HepG2 (cell line): ENCODE results near the gene C2orf76. TPM values are rescaled to one million over a fixed set of nuclear protein-coding genes. Genes with fewer than 3 reads are reported as not detected.

Experiments used
- CBFB ChIP-seq: sonication (generic); formaldehyde crosslinking; IDR thresholded peaks from 2 replicates; pipeline ENCODE4 v1.4.0; 2020; ENCODE audit warnings: missing genetic modification reagents
- CC2D1A ChIP-seq: sonication (generic); formaldehyde crosslinking; IDR thresholded peaks from 2 replicates; pipeline ENCODE4 v1.8.1; 2023; ENCODE audit warnings: mild to moderate bottlenecking, missing genetic modification reagents
- JUN ChIP-seq: sonication (generic); formaldehyde crosslinking; IDR thresholded peaks from 2 replicates; pipeline ENCODE4 v1.4.0; 2020; ENCODE audit warnings: mild to moderate bottlenecking, missing genetic modification reagents
- KDM5A ChIP-seq: fragments of 200-600 bp; sonication (generic); IDR thresholded peaks from 2 replicates; pipeline ENCODE4 v1.7.0; 2018; ENCODE audit warnings: antibody characterized with exemption, mild to moderate bottlenecking, low read length, borderline replicate concordance
- LBX2 ChIP-seq: sonication (generic); formaldehyde crosslinking; IDR thresholded peaks from 2 replicates; pipeline ENCODE4 v1.5.0; 2020; ENCODE audit warnings: missing genetic modification reagents, mild to moderate bottlenecking, borderline replicate concordance
- NCOA1 ChIP-seq: sonication (generic); formaldehyde crosslinking; IDR thresholded peaks from 2 replicates; pipeline ENCODE4 v1.9.0; 2021; ENCODE audit warnings: missing genetic modification reagents
- NFE2L1 ChIP-seq: sonication (generic); formaldehyde crosslinking; IDR thresholded peaks from 2 replicates; pipeline ENCODE4 v1.4.0; 2020; ENCODE audit warnings: missing genetic modification reagents, mild to moderate bottlenecking, borderline replicate concordance
- NKX3-1 ChIP-seq: sonication (generic); formaldehyde crosslinking; IDR thresholded peaks from 2 replicates; pipeline ENCODE4 v1.5.0; 2020; ENCODE audit warnings: missing genetic modification reagents
- PAWR ChIP-seq: sonication (generic); formaldehyde crosslinking; IDR thresholded peaks from 2 replicates; pipeline ENCODE4 v1.4.0; 2020; ENCODE audit warnings: missing genetic modification reagents, mild to moderate bottlenecking, borderline replicate concordance
- SMAD1 ChIP-seq: sonication (generic); formaldehyde crosslinking; IDR thresholded peaks from 2 replicates; pipeline ENCODE4 v1.4.0; 2020; ENCODE audit warnings: missing genetic modification reagents, low read depth, mild to moderate bottlenecking, borderline replicate concordance
- STAG1 ChIP-seq: sonication (generic); formaldehyde crosslinking; IDR thresholded peaks from 2 replicates; pipeline ENCODE4 v1.4.0; 2020; ENCODE audit warnings: missing genetic modification reagents
- ZFP82 ChIP-seq: sonication (generic); formaldehyde crosslinking; IDR thresholded peaks from 2 replicates; pipeline ENCODE4 v1.5.1; 2020; ENCODE audit warnings: mild to moderate bottlenecking, missing genetic modification reagents, borderline replicate concordance
- ZNF350 ChIP-seq: sonication (generic); formaldehyde crosslinking; IDR thresholded peaks from 2 replicates; pipeline ENCODE4 v1.4.0; 2020; ENCODE audit warnings: mild to moderate bottlenecking, low read depth, missing genetic modification reagents, borderline replicate concordance
- ZNF777 ChIP-seq: sonication (generic); formaldehyde crosslinking; IDR thresholded peaks from 2 replicates; pipeline ENCODE4 v1.4.0; 2020; ENCODE audit warnings: missing genetic modification reagents
- polyA plus RNA-seq, 8 experiments: library from polyadenylated mRNA; depleted of rRNA in 3 of 8; stranded (reverse) in 7 of 8; unstranded in 1 of 8; fragments of >200 nt; fragmentation: Illumina TruSeq in 4 of 8; extraction: Trizol in 4 of 8; gene quantifications; 2 replicates each; pipeline versions ENCODE4 v1.2.1 to v1.2.3, GENCODE V29; 2011 to 2016; ENCODE audit warnings: low read depth in 4 of 8, missing spikeins in 1 of 8, mixed read lengths in 1 of 8; ENCODE audit not compliant: insufficient read depth in 1 of 8
- total RNA-seq, 5 experiments: library from RNA; depleted of rRNA; stranded (reverse); fragments of >200 nt; fragmentation: Illumina TruSeq; extraction: Trizol; gene quantifications; 2 replicates each; pipeline ENCODE4 v1.2.3, GENCODE V29; 2016; ENCODE audit warnings: low read depth in 1 of 5
- TF ChIP-seq, protein P1 (sequence below): sonication (generic); formaldehyde crosslinking; IDR thresholded peaks from 2 replicates; pipeline ENCODE4 v1.5.1; 2020; ENCODE audit warnings: missing genetic modification reagents, mild to moderate bottlenecking, borderline replicate concordance
- TF ChIP-seq, protein P2 (sequence below), 2 experiments: sonication (generic) in 1 of 2; formaldehyde crosslinking in 1 of 2; IDR thresholded peaks; 2 replicates each; pipeline versions ENCODE4 v1.4.0 to v1.6.1; 2016 to 2020; ENCODE audit warnings: borderline replicate concordance in 1 of 2, low read depth in 1 of 2, mild to moderate bottlenecking in 1 of 2, missing genetic modification reagents in 1 of 2
- TF ChIP-seq, protein P3 (sequence below): IDR thresholded peaks from 2 replicates; pipeline ENCODE4 v1.6.1; 2012; ENCODE audit warnings: low read length, improper control_type of control experiment

Gene C2orf76
- total and polyA plus RNA-seq, 2 of the 13 experiments (the other 11 are each of a cell fraction or from before 2014, with no cell fraction given) = 7.7 to 8.5 TPM

DNA sequence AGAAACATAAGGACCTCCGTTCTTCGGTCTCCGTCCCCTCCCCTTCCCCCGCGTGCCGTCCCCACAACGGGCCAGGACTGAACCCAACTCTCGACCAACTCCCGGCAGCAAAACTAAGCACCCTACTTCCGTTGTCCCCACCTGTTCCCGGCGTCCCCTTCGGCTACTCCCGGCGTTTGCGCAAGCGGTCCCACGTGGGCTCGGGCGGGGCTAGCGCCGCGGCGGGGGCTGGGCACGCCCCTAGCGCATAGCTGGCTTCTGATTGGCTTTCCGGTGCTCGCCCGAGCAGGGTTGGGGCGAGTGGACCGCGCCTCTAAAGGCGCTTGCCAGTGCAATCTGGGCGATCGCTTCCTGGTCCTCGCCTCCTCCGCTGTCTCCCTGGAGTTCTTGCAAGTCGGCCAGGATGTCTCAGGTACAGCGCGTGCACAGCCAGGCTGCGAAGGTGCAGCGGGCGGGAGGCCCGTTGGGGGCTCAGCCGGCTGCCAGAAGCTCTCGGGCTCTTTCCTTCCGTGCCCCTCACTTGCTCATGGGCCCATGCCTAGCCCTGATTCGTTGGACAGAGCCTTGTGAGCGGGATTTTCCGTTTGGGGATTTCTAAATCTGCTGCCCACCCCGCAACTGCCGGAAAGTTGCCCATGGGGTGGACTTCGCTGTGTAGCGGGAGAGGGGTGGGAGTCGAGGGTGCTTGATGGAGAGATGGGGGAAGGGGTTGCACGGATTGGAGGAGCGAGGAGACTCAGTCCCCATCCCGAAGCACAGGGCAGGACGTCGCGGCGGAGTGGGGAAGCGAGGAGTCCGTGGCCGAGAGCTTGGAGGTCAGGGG, at the start of gene C2orf76, which contains the start of gene DBI (continued):
- TF ChIP-seq NKX3-1 (peak; percentile 27; the same call in 1 of the 2 replicates), ZFP82 (CRISPR knock-in tag) (peak; percentile 80; the same call in 1 of the 2 replicates), NCOA1 (CRISPR knock-in tag) (peak; percentile 40), SMAD1 (peak; percentile 28; the same call in 1 of the 2 replicates), STAG1 (CRISPR knock-in tag) (no peak), LBX2 (CRISPR knock-in tag) (peak; percentile 53; the same call in 1 of the 2 replicates), CC2D1A (CRISPR knock-in tag) (no peak; the same call in 1 of the 2 replicates), CBFB (peak; percentile 86), ZNF350 (CRISPR knock-in tag) (peak; percentile 94), KDM5A (peak; percentile 73), JUN (no peak), ZNF777 (CRISPR knock-in tag) (peak; percentile 18; the same call in 1 of the 2 replicates), PAWR (CRISPR knock-in tag) (no peak), NFE2L1 (CRISPR knock-in tag) (no peak; the same call in 1 of the 2 replicates)
- TF ChIP-seq, protein P1, sequence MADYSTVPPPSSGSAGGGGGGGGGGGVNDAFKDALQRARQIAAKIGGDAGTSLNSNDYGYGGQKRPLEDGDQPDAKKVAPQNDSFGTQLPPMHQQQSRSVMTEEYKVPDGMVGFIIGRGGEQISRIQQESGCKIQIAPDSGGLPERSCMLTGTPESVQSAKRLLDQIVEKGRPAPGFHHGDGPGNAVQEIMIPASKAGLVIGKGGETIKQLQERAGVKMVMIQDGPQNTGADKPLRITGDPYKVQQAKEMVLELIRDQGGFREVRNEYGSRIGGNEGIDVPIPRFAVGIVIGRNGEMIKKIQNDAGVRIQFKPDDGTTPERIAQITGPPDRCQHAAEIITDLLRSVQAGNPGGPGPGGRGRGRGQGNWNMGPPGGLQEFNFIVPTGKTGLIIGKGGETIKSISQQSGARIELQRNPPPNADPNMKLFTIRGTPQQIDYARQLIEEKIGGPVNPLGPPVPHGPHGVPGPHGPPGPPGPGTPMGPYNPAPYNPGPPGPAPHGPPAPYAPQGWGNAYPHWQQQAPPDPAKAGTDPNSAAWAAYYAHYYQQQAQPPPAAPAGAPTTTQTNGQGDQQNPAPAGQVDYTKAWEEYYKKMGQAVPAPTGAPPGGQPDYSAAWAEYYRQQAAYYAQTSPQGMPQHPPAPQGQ (CRISPR knock-in tag) = no peak; the same call in 1 of the 2 replicates
- TF ChIP-seq, protein P2, sequence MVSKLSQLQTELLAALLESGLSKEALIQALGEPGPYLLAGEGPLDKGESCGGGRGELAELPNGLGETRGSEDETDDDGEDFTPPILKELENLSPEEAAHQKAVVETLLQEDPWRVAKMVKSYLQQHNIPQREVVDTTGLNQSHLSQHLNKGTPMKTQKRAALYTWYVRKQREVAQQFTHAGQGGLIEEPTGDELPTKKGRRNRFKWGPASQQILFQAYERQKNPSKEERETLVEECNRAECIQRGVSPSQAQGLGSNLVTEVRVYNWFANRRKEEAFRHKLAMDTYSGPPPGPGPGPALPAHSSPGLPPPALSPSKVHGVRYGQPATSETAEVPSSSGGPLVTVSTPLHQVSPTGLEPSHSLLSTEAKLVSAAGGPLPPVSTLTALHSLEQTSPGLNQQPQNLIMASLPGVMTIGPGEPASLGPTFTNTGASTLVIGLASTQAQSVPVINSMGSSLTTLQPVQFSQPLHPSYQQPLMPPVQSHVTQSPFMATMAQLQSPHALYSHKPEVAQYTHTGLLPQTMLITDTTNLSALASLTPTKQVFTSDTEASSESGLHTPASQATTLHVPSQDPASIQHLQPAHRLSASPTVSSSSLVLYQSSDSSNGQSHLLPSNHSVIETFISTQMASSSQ (IDR thresholded peaks at IDR 0.05; ENCODE audit: low read depth) = no peak; the same call in 1 of the 2 replicates
- TF ChIP-seq, protein P2 (CRISPR knock-in tag; IDR thresholded peaks at IDR 0.05; ENCODE audit: borderline replicate concordance) = peak; percentile 94
- TF ChIP-seq, protein P3, sequence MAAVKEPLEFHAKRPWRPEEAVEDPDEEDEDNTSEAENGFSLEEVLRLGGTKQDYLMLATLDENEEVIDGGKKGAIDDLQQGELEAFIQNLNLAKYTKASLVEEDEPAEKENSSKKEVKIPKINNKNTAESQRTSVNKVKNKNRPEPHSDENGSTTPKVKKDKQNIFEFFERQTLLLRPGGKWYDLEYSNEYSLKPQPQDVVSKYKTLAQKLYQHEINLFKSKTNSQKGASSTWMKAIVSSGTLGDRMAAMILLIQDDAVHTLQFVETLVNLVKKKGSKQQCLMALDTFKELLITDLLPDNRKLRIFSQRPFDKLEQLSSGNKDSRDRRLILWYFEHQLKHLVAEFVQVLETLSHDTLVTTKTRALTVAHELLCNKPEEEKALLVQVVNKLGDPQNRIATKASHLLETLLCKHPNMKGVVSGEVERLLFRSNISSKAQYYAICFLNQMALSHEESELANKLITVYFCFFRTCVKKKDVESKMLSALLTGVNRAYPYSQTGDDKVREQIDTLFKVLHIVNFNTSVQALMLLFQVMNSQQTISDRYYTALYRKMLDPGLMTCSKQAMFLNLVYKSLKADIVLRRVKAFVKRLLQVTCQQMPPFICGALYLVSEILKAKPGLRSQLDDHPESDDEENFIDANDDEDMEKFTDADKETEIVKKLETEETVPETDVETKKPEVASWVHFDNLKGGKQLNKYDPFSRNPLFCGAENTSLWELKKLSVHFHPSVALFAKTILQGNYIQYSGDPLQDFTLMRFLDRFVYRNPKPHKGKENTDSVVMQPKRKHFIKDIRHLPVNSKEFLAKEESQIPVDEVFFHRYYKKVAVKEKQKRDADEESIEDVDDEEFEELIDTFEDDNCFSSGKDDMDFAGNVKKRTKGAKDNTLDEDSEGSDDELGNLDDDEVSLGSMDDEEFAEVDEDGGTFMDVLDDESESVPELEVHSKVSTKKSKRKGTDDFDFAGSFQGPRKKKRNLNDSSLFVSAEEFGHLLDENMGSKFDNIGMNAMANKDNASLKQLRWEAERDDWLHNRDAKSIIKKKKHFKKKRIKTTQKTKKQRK = no peak
